Panc1 (cell line): ENCODE results near the gene RFX2.

ENCODE experiments used
- POLR2AphosphoS5 ChIP-seq: IDR thresholded peaks from 2 replicates; pipeline ENCODE4 v1.6.1; 2012; ENCODE audit warnings: mild to moderate bottlenecking, low read depth, low read length, moderate library complexity
- TCF7L2 ChIP-seq: IDR thresholded peaks from 2 replicates; pipeline ENCODE4 v1.6.1; 2011; ENCODE audit warnings: mild to moderate bottlenecking, low read depth, low read length, inconsistent platforms
- TF ChIP-seq, protein P1 (sequence below): fragments of 450-650 bp; IDR thresholded peaks from 2 replicates; pipeline ENCODE4 v1.5.1; 2017; ENCODE audit warnings: mild to moderate bottlenecking
- TF ChIP-seq, protein P2 (sequence below), 2 experiments: IDR thresholded peaks; 2 replicates each; pipeline ENCODE4 v1.6.1; 2011 to 2012; ENCODE audit warnings: low read depth in 2 of 2, control low read depth in 1 of 2, low read length in 1 of 2, mild to moderate bottlenecking in 1 of 2, moderate library complexity in 1 of 2; ENCODE audit not compliant: insufficient read depth in 1 of 2

DNA sequence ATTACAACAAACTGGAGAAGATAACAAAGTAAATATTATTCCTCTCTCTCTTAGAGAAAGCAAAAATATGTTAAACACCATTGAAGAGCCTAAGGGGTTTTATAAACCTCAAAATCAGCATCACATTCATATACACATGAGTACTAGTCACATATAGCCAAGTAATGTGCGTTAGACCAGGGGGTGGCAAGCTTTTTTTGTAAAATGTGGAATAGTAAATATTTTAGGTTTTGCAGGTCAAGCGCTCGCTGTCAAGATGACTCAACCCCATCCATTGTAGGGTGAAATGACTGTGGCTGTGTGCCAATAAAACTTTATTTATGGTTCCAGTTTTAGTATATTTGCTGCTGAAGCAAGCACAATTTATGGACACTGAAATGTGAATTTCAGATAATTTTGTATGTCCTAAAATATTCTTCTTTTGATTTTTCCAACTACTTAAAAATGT lies 21.7 kb downstream of the RFX2 start:
- TF ChIP-seq, protein P1, sequence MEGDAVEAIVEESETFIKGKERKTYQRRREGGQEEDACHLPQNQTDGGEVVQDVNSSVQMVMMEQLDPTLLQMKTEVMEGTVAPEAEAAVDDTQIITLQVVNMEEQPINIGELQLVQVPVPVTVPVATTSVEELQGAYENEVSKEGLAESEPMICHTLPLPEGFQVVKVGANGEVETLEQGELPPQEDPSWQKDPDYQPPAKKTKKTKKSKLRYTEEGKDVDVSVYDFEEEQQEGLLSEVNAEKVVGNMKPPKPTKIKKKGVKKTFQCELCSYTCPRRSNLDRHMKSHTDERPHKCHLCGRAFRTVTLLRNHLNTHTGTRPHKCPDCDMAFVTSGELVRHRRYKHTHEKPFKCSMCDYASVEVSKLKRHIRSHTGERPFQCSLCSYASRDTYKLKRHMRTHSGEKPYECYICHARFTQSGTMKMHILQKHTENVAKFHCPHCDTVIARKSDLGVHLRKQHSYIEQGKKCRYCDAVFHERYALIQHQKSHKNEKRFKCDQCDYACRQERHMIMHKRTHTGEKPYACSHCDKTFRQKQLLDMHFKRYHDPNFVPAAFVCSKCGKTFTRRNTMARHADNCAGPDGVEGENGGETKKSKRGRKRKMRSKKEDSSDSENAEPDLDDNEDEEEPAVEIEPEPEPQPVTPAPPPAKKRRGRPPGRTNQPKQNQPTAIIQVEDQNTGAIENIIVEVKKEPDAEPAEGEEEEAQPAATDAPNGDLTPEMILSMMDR = no peak
- TF ChIP-seq, protein P2, sequence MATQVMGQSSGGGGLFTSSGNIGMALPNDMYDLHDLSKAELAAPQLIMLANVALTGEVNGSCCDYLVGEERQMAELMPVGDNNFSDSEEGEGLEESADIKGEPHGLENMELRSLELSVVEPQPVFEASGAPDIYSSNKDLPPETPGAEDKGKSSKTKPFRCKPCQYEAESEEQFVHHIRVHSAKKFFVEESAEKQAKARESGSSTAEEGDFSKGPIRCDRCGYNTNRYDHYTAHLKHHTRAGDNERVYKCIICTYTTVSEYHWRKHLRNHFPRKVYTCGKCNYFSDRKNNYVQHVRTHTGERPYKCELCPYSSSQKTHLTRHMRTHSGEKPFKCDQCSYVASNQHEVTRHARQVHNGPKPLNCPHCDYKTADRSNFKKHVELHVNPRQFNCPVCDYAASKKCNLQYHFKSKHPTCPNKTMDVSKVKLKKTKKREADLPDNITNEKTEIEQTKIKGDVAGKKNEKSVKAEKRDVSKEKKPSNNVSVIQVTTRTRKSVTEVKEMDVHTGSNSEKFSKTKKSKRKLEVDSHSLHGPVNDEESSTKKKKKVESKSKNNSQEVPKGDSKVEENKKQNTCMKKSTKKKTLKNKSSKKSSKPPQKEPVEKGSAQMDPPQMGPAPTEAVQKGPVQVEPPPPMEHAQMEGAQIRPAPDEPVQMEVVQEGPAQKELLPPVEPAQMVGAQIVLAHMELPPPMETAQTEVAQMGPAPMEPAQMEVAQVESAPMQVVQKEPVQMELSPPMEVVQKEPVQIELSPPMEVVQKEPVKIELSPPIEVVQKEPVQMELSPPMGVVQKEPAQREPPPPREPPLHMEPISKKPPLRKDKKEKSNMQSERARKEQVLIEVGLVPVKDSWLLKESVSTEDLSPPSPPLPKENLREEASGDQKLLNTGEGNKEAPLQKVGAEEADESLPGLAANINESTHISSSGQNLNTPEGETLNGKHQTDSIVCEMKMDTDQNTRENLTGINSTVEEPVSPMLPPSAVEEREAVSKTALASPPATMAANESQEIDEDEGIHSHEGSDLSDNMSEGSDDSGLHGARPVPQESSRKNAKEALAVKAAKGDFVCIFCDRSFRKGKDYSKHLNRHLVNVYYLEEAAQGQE (IDR thresholded peaks at IDR 0.05; ENCODE audit: insufficient read depth in 1 of 2, low read depth in 2 of 2, low read length in 1 of 2) = no peak
- no peak for TF ChIP-seq POLR2AphosphoS5
- no peak for TF ChIP-seq TCF7L2
